ENCODE measurements around the gene MAP1S.

Gene MAP1S

GRCh38 chr19:17695198-17695597 lies 24.1 kb upstream of the MAP1S start:
- DNase-seq, result no peak

GRCh38 chr19:17703824-17704463 lies 15.3 kb upstream of the MAP1S start:
- peak; percentile 40 to 63 (median 52) for DNase-seq

GRCh38 chr19:17706750-17707181 lies 12.5 kb upstream of the MAP1S start:
- DNase-seq, result no peak

GRCh38 chr19:17711851-17712250 lies 7.4 kb upstream of the MAP1S start:
- no peak for DNase-seq

- no peak for DNase-seq
Measured at GRCh38 chr19:17716309-17716929, 2.9 kb upstream of the MAP1S start.

- DNase-seq, result no peak
Measured at GRCh38 chr19:17718550-17718946, 732 bp upstream of the MAP1S start.

GRCh38 chr19:17719730-17720400 lies 585 bp downstream of the MAP1S start:
- DNase-seq, result peak in 1 of 4 experiments; percentile 10

- DNase-seq, result no peak
Measured at GRCh38 chr19:17720440-17720839, 1.2 kb downstream of the MAP1S start.

- no peak for DNase-seq
Measured at GRCh38 chr19:17721111-17721628, 1.9 kb downstream of the MAP1S start.

- DNase-seq, result no peak
Measured at GRCh38 chr19:17721821-17722220, 2.5 kb downstream of the MAP1S start.

GRCh38 chr19:17722655-17723240 lies 3.5 kb downstream of the MAP1S start:
- no peak for DNase-seq

- DNase-seq, result no peak
Measured at GRCh38 chr19:17724655-17725054, 5.4 kb downstream of the MAP1S start.

GRCh38 chr19:17725422-17726078 lies 6.3 kb downstream of the MAP1S start:
- no peak for DNase-seq

GRCh38 chr19:17726136-17726741 lies 7.0 kb downstream of the MAP1S start:
- no peak for DNase-seq

GRCh38 chr19:17726964-17727773 lies 7.9 kb downstream of the MAP1S start:
- DNase-seq, result no peak

- no peak for DNase-seq
Measured at GRCh38 chr19:17727843-17728242, 8.6 kb downstream of the MAP1S start.

- no peak for DNase-seq
Measured at GRCh38 chr19:17733127-17733526, 13.8 kb downstream of the MAP1S start.

- DNase-seq, result no peak
Measured at GRCh38 chr19:17734146-17734545, 14.9 kb downstream of the MAP1S start.

GRCh38 chr19:17735410-17735809 lies 16.1 kb downstream of the MAP1S start:
- no peak for DNase-seq

GRCh38 chr19:17737690-17738153 lies 18.4 kb downstream of the MAP1S start:
- DNase-seq, result no peak

GRCh38 chr19:17739121-17739875 lies 20.0 kb downstream of the MAP1S start:
- DNase-seq, result no peak
